B cell (primary cell): ENCODE data around the gene C2orf81. TPM values are rescaled to one million over a fixed set of nuclear protein-coding genes. Genes with fewer than 3 reads are reported as not detected.

Experiments used
- ATAC-seq: fragments of 200-7000 bp; cut with Tn5 transposase; one replicate; pipeline ENCODE4 v1.10.0; 2021; ENCODE audit warnings: low read depth, mild to moderate bottlenecking, moderate number of reproducible peaks, moderate library complexity
- CTCF ChIA-PET: fragments of 350-600 bp; sonication (Branson Sonifier 250); formaldehyde crosslinking; loops from one replicate; lab custom pipeline; 2021; ENCODE audit warnings: antibody characterized with exemption, inconsistent platforms; lab: Charles Lee
- POLR2A ChIA-PET: fragments of 350-600 bp; sonication (Branson Sonifier 250); formaldehyde crosslinking; loops from one replicate; lab custom pipeline; 2021; ENCODE audit warnings: antibody characterized with exemption; lab: Charles Lee
- DNase-seq: peaks from one replicate; pipeline ENCODE4 v3.0.0; 2013
- H2AFZ ChIP-seq: 2 replicates; pipeline ENCODE4 v1.6.1; 2012; ENCODE audit warnings: mild to moderate bottlenecking, low read depth, low read length; ENCODE audit not compliant: insufficient read depth, poor library complexity, severe bottlenecking
- H3K27ac ChIP-seq, 2 donors: 1 replicate in 1 of 2; 2 replicates in 1 of 2; pipeline ENCODE4 v1.5.1; 2012 to 2013; ENCODE audit warnings: low read length in 2 of 2, mild to moderate bottlenecking in 2 of 2, moderate library complexity in 1 of 2
- H3K27me3 ChIP-seq, 4 experiments: fragments of 200-600 bp in 1 of 4; sonication (generic) in 1 of 4; replicated peaks in 1 of 4; 1 replicate in 2 of 4; 2 replicates in 2 of 4; pipeline versions ENCODE4 v1.6.1 to v1.7.0; 2013 to 2016; ENCODE audit warnings: low read length in 3 of 4, mild to moderate bottlenecking in 2 of 4, mixed read lengths in 1 of 4, moderate library complexity in 1 of 4; ENCODE audit not compliant: insufficient read depth in 4 of 4, control insufficient read depth in 3 of 4; ENCODE audit errors: control extremely low read depth in 1 of 4
- H3K36me3 ChIP-seq, 2 experiments: replicated peaks in 1 of 2; 1 replicate in 1 of 2; 2 replicates in 1 of 2; pipeline versions ENCODE4 v1.6.1 to v1.7.1; 2013; ENCODE audit warnings: low read length in 1 of 2; ENCODE audit not compliant: insufficient read depth in 2 of 2, control insufficient read depth in 1 of 2; ENCODE audit errors: control extremely low read depth in 1 of 2, extremely low read depth in 1 of 2
- H3K4me1 ChIP-seq, 2 donors: fragments of 200-600 bp in 1 of 2; sonication (generic) in 1 of 2; 1 replicate in 1 of 2; 2 replicates in 1 of 2; pipeline versions ENCODE4 v1.5.1 to v1.6.1; 2013 to 2017; ENCODE audit warnings: low read length in 2 of 2; ENCODE audit not compliant: control insufficient read depth in 2 of 2, insufficient read depth in 2 of 2
- H3K4me2 ChIP-seq: replicated peaks from 2 replicates; pipeline ENCODE3; 2012; ENCODE audit warnings: mild to moderate bottlenecking, low read depth, low read length; ENCODE audit not compliant: poor library complexity, severe bottlenecking
- H3K4me3 ChIP-seq, 5 experiments: fragments of 200-600 bp in 1 of 5; sonication (generic) in 1 of 5; 1 replicate in 3 of 5; 2 replicates in 2 of 5; pipeline versions ENCODE4 v1.5.1 to v1.7.0; 2011 to 2016; ENCODE audit warnings: low read length in 4 of 5, mild to moderate bottlenecking in 4 of 5, low read depth in 2 of 5, control low read depth in 1 of 5, moderate library complexity in 1 of 5; ENCODE audit not compliant: insufficient read depth in 1 of 5; ENCODE audit errors: control extremely low read depth in 1 of 5, extremely low read depth in 1 of 5
- H3K79me2 ChIP-seq: fragments of 200-600 bp; sonication (generic); one replicate; pipeline ENCODE4 v1.6.0; 2016; ENCODE audit warnings: low read length; ENCODE audit not compliant: control insufficient read depth, insufficient read depth
- H3K9ac ChIP-seq: fragments of 200-600 bp; sonication (generic); 2 replicates; pipeline ENCODE4 v1.6.1; 2017; ENCODE audit warnings: mild to moderate bottlenecking, low read length, moderate library complexity
- H3K9me3 ChIP-seq, 3 donors: one replicate each; pipeline versions ENCODE4 v1.6.1 to v1.7.1; 2013; ENCODE audit warnings: low read length in 2 of 3; ENCODE audit not compliant: control insufficient read depth in 2 of 3, insufficient read depth in 1 of 3; ENCODE audit errors: control extremely low read depth in 1 of 3
- H4K20me1 ChIP-seq: 2 replicates; pipeline ENCODE4 v1.6.0; 2012; ENCODE audit warnings: mild to moderate bottlenecking, low read length; ENCODE audit not compliant: insufficient read depth, control insufficient read depth, poor library complexity, severe bottlenecking
- H3K27ac Mint-ChIP-seq: one replicate; pipeline ENCODE4 v1.8.0; 2021; ENCODE audit warnings: mixed read lengths
- H3K27me3 Mint-ChIP-seq: one replicate; pipeline ENCODE4 v1.8.0; 2021; ENCODE audit warnings: mixed read lengths
- H3K4me1 Mint-ChIP-seq: one replicate; pipeline ENCODE4 v1.8.0; 2021; ENCODE audit warnings: mixed read lengths
- H3K4me3 Mint-ChIP-seq: one replicate; pipeline ENCODE4 v1.8.0; 2021; ENCODE audit warnings: mixed read lengths
- H3K9me3 Mint-ChIP-seq: one replicate; pipeline ENCODE4 v1.8.0; 2022; ENCODE audit warnings: mixed read lengths; ENCODE audit not compliant: insufficient read depth
- CTCF ChIP-seq: fragments of 200-600 bp; IDR thresholded peaks from one replicate; pipeline ENCODE4 v1.8.0; 2022; ENCODE audit warnings: antibody characterized with exemption, mild to moderate bottlenecking
- EZH2 ChIP-seq: IDR thresholded peaks from 2 replicates; pipeline ENCODE4 v1.6.1; 2012; ENCODE audit warnings: borderline replicate concordance, low read depth, mild to moderate bottlenecking, moderate library complexity, low read length; ENCODE audit not compliant: insufficient read depth, poor library complexity, severe bottlenecking
- WGBS: methylation state at CpG from one replicate; pipeline ENCODE4 v1.1.5; 2013; ENCODE audit warnings: missing lambda C conversion rate; ENCODE audit not compliant: insufficient coverage; 5-methylcytosine and 5-hydroxymethylcytosine counted together
- intact Hi-C: fragments of 100-400 bp; cut with micrococcal nuclease; formaldehyde crosslinking; loops from one replicate; pipeline ENCODE4 v1.10.0; 2022
- polyA plus RNA-seq: library from polyadenylated mRNA; depleted of rRNA; stranded (reverse); fragments of >200 nt; gene quantifications from 2 replicates; pipeline ENCODE4 v1.2.3, GENCODE V29; 2012
- total RNA-seq, 2 donors: library from RNA; stranded (reverse); fragments of 120-200 nt in 1 of 2; gene quantifications; 1 replicate in 1 of 2; 2 replicates in 1 of 2; pipeline versions ENCODE4 v1.2.3 to v1.2.4, GENCODE V29; 2013 to 2022

The C2orf81 gene
- total and polyA plus RNA-seq, 2 donors (not counting 1 experiment from before 2014, with no cell fraction given), result 5.4 to 8.6 TPM

GRCh38 chr2:74427551-74427950 is 6.1 kb upstream of the C2orf81 start:
- POLR2A ChIA-PET, result interaction anchor here (0.6 kb wide), 1 partner anchor 41 kb away, joined by 5 read pairs; no protein-coding TSS in a partner anchor
- Mint-ChIP-seq H3K27ac (no peak overlapping the region), H3K4me1 (peaks cover 6% of the 10 kb centered on the region), H3K27me3 (no peaks in the 10 kb centered on the region), H3K4me3 (no peak overlapping the region), H3K9me3 (no peaks in the 10 kb centered on the region)
- no peak overlapping the region for H3K4me2 ChIP-seq
- 96% methylated on average over 3 of the region's 3 CpGs for WGBS
- H3K79me2 ChIP-seq, result no peaks in the 10 kb centered on the region
- CTCF ChIA-PET, result no interaction called here
- no peaks in the 10 kb centered on the region for H3K4me1 ChIP-seq
- TF ChIP-seq EZH2 (no peak), CTCF (no peak)
- DNase-seq, result no peak
- intact Hi-C loops, result no loop called here
- no peak overlapping the region for H3K9ac ChIP-seq
- no peak overlapping the region for H3K4me3 ChIP-seq
- H4K20me1 ChIP-seq, result no peaks in the 10 kb centered on the region
- H3K27me3 ChIP-seq, result no peaks in the 10 kb centered on the region
- no peaks in the 10 kb centered on the region for H3K9me3 ChIP-seq
- H3K27ac ChIP-seq, result no peak overlapping the region
- ATAC-seq, result no peak
- H2AFZ ChIP-seq, result no peak overlapping the region
- H3K36me3 ChIP-seq, result peaks cover 0 to 11% of the 10 kb centered on the region in 2 experiments

- Histone ChIP-seq H3K36me3 (peaks cover 0 to 11% of the 10 kb centered on the region in 2 experiments), H2AFZ (no peak overlapping the region), H4K20me1 (no peaks in the 10 kb centered on the region), H3K9me3 (no peaks in the 10 kb centered on the region), H3K4me2 (no peak overlapping the region), H3K27ac (no peak overlapping the region), H3K27me3 (no peaks in the 10 kb centered on the region), H3K4me1 (peaks cover 4 to 8% of the 10 kb centered on the region in 2 donors), H3K4me3 (no peak overlapping the region), H3K79me2 (no peaks in the 10 kb centered on the region), H3K9ac (no peak overlapping the region)
- ChIA-PET POLR2A (no interaction called here), CTCF (no interaction called here)
- Mint-ChIP-seq H3K9me3 (no peaks in the 10 kb centered on the region), H3K4me3 (no peak overlapping the region), H3K4me1 (peaks cover 13% of the 10 kb centered on the region), H3K27ac (no peak overlapping the region), H3K27me3 (no peaks in the 10 kb centered on the region)
- WGBS, result 98% methylated on average over 9 of the region's 14 CpGs
- no peak for DNase-seq
- TF ChIP-seq EZH2, result no peak
- no peak for TF ChIP-seq CTCF
- no peak for ATAC-seq
- intact Hi-C loops, result no loop called here
Measured at GRCh38 chr2:74426181-74426758, 4.9 kb upstream of the C2orf81 start.
